NCI-H82 treated with DMSO at 0.1 percent for 48 hours (cell line): Measurements from ENCODE around the gene ZNF398.
"Not testable (repeated sequence)": the region's sequence is repeated elsewhere in the genome, so short reads cannot be mapped to it uniquely, and the experiment has no call there.

Experiments used
- DNase-seq: peaks from one replicate; lab custom pipeline; 2025; ENCODE audit not compliant: unreplicated experiment; lab: John Stamatoyannopoulos, UW

Gene ZNF398, protein sequence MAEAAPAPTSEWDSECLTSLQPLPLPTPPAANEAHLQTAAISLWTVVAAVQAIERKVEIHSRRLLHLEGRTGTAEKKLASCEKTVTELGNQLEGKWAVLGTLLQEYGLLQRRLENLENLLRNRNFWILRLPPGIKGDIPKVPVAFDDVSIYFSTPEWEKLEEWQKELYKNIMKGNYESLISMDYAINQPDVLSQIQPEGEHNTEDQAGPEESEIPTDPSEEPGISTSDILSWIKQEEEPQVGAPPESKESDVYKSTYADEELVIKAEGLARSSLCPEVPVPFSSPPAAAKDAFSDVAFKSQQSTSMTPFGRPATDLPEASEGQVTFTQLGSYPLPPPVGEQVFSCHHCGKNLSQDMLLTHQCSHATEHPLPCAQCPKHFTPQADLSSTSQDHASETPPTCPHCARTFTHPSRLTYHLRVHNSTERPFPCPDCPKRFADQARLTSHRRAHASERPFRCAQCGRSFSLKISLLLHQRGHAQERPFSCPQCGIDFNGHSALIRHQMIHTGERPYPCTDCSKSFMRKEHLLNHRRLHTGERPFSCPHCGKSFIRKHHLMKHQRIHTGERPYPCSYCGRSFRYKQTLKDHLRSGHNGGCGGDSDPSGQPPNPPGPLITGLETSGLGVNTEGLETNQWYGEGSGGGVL

DNA sequence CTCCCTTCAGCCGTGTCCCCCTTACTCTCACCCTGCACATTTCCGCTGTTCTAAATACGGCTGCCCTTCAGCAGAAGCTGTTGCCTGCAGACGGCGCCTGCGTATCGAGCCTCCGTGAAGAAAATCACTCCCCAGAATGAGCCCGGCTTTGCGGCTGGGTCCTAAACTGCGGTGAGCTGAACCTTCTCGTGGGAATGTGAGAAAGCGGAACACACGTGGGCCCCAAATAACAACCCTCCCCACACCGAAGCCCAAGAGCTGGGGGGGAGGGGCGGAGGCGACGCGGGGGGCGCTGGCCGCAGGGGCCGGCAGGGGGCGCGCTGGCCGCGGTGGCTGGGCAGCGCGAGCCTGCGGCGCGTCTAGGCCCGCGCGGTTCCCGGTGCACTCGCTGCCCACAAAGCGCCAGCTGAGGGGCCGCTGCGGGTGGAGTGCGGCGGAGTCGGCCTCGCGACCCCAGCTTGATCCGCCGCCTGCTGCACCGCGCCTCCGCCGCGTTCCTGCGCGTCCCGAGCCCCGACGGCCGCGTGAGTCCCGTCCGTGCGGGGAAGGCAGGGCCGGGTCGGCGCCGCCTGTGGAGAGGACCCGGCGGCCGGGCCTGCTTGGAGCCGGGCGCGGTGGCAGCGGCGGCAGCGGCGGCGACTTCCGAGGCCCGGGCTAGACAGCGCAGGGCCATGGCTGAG lies at the start of gene ZNF398:
ZNF398 (plus strand) TSS at position 382 of the 680 bp plus-strand sequence; CDS start at position 672, 290 bp downstream.
- peak; percentile 68 for DNase-seq

GRCh38 chr7:149099058-149099457 lies 48.2 kb upstream of the ZNF398 start:
- DNase-seq: no peak

GRCh38 chr7:149100821-149101220 lies 46.4 kb upstream of the ZNF398 start:
- DNase-seq: no peak

- DNase-seq: no peak
Observed at GRCh38 chr7:149102666-149103065, 44.6 kb upstream of the ZNF398 start.

GRCh38 chr7:149103424-149103823 lies 43.8 kb upstream of the ZNF398 start:
- no peak for DNase-seq

GRCh38 chr7:149104214-149104613 lies 43.0 kb upstream of the ZNF398 start:
- no peak for DNase-seq

GRCh38 chr7:149104749-149105148 lies 42.5 kb upstream of the ZNF398 start:
- DNase-seq: no peak

GRCh38 chr7:149109969-149110368 lies 37.3 kb upstream of the ZNF398 start:
- no peak for DNase-seq

GRCh38 chr7:149125189-149125862 lies 21.9 kb upstream of the ZNF398 start:
- DNase-seq: no peak

DNA sequence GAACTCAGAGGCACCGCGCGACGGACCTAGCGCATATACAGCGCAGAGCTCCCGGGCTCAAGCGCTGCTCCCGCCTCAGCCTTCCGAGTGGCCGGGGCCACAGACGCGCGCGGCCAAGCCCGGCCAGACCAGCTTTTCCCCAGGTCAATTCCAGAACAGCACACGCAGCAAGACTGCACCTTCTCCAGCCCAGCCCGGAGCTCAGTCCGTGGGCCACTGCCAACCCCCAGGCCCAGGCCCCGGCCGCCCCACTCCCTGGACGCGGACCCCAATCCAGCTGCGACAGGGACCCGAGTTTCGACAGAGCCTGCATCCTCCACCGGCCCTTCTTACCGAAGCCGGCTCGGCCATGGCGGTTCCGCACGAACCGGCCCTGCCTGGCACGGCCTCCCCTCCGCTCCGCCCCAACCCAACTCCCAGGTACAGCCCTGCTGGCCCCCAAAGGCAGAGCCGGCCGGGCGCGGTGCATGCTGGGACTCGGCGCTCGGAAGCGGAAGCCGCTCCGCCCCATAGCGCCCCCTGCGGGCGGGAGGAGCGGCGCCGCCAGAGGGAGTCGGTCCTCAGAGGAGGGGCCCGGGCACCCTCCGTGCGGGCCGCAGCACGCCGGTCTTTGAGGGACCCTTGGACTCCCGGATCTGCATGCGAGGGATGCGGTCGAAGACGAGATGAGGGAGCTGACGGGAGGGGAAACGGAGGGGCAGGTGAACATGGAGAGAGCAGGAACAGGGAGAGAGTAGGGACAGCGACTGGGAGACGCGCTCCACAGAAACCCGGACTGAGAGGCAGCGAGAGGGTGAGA lies 21.2 kb upstream of the ZNF398 start, which contains the start of gene ZNF425:
ZNF425 (minus strand) TSS at position 462 of the 799 bp plus-strand sequence; CDS start at position 351, 111 bp downstream.
- DNase-seq: peak; percentile 57

- peak; percentile 15 for DNase-seq
Observed at GRCh38 chr7:149126662-149127266, 20.5 kb upstream of the ZNF398 start.

DNA sequence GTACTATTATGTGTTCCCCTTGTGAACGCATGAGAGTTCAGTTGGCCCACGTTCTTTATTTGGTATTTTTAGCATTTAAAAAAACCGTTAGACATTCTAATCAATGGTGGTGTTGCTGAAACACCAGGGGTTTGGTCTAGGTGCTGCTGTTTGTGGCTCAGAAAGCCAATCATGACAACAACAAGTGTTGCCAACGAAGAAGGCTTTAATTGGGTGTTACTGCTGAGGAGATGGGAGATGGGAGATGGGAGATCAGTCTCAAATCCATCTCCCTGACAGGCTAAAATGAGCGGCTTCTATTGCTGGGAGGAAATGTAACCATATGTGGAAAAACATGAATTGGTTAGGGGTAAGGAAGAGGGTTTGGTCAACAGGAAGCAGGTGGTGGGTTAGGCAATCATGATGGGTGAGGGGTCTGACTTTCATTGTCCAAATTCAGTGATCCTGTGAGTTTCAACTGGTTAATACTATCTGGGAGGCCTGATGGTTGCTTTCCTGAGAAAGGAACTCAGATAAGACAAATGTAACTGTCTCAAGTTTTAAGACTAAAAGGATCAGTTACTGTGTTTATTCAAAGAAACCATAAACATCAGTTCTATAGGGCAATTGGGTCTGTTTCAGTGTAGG lies 16.6 kb upstream of the ZNF398 start:
- no peak for DNase-seq

DNA sequence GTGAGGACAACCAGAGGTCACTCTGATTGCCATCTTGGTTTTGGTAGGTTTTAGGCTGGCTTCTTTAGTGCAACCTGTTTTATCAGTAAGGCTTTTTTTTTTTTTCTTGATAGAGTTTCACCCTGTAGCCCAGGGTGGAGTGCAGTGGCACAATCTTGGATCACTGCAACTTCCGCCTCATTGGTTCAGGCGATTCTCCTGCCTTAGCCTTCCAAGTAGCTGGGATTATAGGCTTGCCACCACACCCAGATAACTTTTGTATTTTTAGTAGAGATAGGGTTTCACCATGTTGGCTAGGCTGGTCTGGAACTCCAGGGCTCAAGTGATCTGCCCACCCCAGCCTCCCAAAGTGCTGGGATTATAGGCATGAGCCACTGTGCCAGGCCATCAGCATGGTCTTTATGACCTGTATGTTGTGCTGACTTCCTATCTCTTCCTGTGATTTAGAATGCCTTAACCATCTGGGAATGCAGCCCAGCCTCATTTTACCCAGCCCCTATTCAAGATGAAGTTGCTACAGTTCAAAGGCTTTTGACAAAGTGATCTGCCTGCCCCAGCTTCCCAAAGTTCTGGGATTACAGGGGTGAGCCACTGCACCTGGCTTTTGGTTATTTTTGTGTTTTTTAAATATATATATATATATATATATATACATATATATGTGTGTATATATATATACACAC lies 14.1 kb upstream of the ZNF398 start:
- no peak for DNase-seq

DNA sequence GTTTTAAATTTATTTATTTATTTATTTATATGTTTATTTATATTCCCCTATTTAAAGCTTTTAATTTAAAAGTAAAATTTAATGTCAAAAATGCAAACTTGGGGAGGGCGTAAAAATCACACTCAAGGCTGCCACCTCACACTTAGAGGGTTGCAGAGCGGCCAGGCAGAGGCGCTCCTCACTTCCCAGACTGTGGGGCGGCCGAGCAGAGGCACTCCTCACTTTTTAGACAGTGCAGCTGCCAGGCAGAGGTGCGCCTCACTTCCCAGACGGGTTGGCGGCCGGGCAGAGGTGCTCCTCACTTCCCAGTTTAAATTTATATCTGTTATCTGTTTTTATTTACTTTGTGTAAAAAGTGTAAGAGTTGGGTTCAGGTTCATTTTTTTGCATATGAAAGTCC lies 11.1 kb upstream of the ZNF398 start:
- DNase-seq: no peak

- no peak for DNase-seq
Observed at GRCh38 chr7:149140831-149141230, 6.4 kb upstream of the ZNF398 start.

- no peak for DNase-seq
Observed at GRCh38 chr7:149141893-149142292, 5.4 kb upstream of the ZNF398 start.

DNA sequence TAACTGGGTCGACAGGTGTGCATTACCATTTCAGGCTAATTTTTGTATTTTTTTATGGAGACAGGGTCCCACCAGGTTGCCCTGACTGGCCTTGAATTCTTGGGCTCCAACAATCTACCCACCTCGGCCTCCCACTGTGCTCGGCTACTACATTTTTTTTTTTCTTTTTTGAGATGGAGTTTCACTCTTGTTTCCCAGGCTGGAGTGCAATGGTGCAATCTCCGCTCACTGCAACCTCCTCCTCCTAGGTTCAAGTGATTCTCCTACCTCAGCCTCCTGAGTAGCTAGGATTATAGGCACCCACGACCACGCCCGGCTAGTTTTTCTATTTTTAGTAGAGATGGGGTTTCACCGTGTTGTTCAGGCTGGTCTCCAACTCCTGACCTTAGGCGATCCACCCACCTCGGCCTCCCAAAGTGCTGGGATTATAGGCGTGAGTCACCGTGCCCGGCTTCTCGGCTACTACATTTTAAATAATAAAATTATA lies 2.8 kb upstream of the ZNF398 start:
- DNase-seq: not testable (repeated sequence)

DNA sequence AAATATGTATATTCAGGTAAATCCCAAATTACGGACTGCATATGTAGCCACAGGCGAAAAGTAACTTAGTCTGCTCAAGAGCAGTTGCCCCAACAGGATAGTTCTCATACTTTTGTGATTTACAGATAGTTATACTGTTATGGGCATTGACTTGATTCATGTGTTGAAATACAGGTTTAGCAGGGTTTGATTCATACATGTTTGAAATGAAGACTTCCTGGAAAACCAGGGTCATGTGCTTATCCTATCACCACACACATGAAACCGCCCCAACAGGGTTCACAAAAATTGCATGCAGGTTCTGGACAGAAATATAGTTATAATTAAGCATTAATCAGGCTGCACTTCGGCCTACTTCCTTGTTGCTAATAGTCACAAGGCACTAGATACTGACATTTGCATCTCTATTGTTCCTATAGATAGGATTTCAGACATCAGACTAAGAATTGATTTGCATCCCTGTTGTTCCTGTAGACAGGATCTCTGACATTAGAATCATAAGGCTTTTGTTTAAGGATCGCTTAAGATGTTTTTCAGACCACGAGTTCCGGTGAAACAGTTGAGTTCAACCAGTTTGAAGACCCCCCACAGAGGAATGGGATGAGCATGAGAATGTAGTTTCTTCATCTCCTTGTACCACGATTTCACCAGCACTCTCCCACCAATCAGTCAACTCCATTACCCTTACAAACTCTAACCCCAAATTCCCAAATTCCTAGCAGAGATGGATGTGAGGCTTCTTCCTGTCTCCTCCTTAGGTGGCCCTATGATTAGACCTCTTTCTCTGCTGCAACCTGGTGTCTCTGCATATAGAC lies 2.0 kb upstream of the ZNF398 start:
- DNase-seq: no peak
